ENCODE data around the gene ZFP1. TPM values are rescaled to one million over a fixed set of nuclear protein-coding genes. Genes with fewer than 3 reads are reported as not detected.

The ZFP1 gene
- total RNA-seq, 1 experiment from 2014 or later = 15.3 TPM

- no peak overlapping the region for H2BK20ac ChIP-seq (ENCODE audit: low read depth, low read length, poor library complexity, severe bottlenecking)
- H2BK15ac ChIP-seq (ENCODE audit: low read depth, low read length) = no peak overlapping the region
- H4K5ac ChIP-seq (ENCODE audit: insufficient read length, low read depth, low read length) = no peak overlapping the region
- no peak for DNase-seq
- H3K56ac ChIP-seq (ENCODE audit: insufficient read length, low read depth, low read length) = no peak overlapping the region
- no peaks in the 10 kb centered on the region for H4K20me1 ChIP-seq (ENCODE audit: control insufficient read depth, insufficient read depth, insufficient read length)
- no peak for TF ChIP-seq CTCF (conservative IDR thresholded peaks at IDR 0.05)
- no peak overlapping the region for H3T11ph ChIP-seq (ENCODE audit: low read length)
- no CpG with 5 or more reads among the region's 1 CpG for WGBS (ENCODE audit: extremely low coverage, insufficient read length, low lambda C conversion rate)
- H2AK5ac ChIP-seq (ENCODE audit: insufficient read length, low read length) = no peak overlapping the region
- no peak overlapping the region for H2AFZ ChIP-seq (ENCODE audit: low read length)
- Mint-ChIP-seq H3K27me3 (ENCODE audit: low read depth) (peaks cover 4% of the 10 kb centered on the region; the same call in 1 of the 2 replicates), H3K4me3 (no peak overlapping the region), H3K4me1 (peaks cover 21 to 33% of the 10 kb centered on the region in 2 experiments), H3K9me3 (peaks cover 33 to 39% of the 10 kb centered on the region in 2 experiments), H3K36me3 (ENCODE audit: insufficient read depth in 1 of 3, low read depth in 3 of 3) (peaks cover 18 to 25% (median 23%) of the 10 kb centered on the region in 3 experiments), H3K27ac (no peak overlapping the region)
- peaks cover 5% of the 10 kb centered on the region for H3K9me3 ChIP-seq (ENCODE audit: control insufficient read depth, low read depth, low read length)
- H3K4ac ChIP-seq (ENCODE audit: low read depth, low read length) = no peak overlapping the region
- no peaks in the 10 kb centered on the region for H3K79me1 ChIP-seq (ENCODE audit: insufficient read depth, low read depth, low read length, poor library complexity, severe bottlenecking)
- no peak overlapping the region for H4K8ac ChIP-seq (replicated peaks; ENCODE audit: insufficient read length, low read depth, low read length)
- H3K4me2 ChIP-seq (ENCODE audit: insufficient read depth, insufficient read length, low read length) = no peak overlapping the region
- H3K27ac ChIP-seq (ENCODE audit: insufficient read length, low read depth, low read length) = no peak overlapping the region
- no peak overlapping the region for H3K14ac ChIP-seq (ENCODE audit: insufficient read depth, low read length)
- H3K9ac ChIP-seq (ENCODE audit: extremely low read depth, insufficient read length, low read length) = no peak overlapping the region
- no peak overlapping the region for H3K23ac ChIP-seq (ENCODE audit: insufficient read length, low read depth, low read length)
- no peak overlapping the region for H2BK12ac ChIP-seq (ENCODE audit: insufficient read length, low read depth, low read length)
- H3K18ac ChIP-seq (ENCODE audit: insufficient read length, low read depth, low read length) = no peak overlapping the region
- no peak overlapping the region for H2BK120ac ChIP-seq (ENCODE audit: low read depth, low read length, poor library complexity, severe bottlenecking)
- no peak overlapping the region for H4K91ac ChIP-seq (ENCODE audit: insufficient read length, low read depth, low read length)
- no peaks in the 10 kb centered on the region for H3K27me3 ChIP-seq (ENCODE audit: insufficient read depth, low read length)
- peaks cover 2% of the 10 kb centered on the region; the same call in 1 of the 2 replicates for H3K4me1 ChIP-seq (ENCODE audit: insufficient read depth, low read length)
- H3K23me2 ChIP-seq (ENCODE audit: insufficient read length, low read depth, low read length, poor library complexity, severe bottlenecking) = no peaks in the 10 kb centered on the region
- H2BK5ac ChIP-seq (ENCODE audit: insufficient read length, low read length) = no peak overlapping the region
- no peaks in the 10 kb centered on the region for H3K79me2 ChIP-seq (ENCODE audit: insufficient read depth, low read length)
Measured at GRCh38 chr16:75122609-75123008, 25.7 kb upstream of the ZFP1 start.
